Stimulated activated CD8-positive, alpha-beta memory T cell treated with anti-CD3 and anti-CD28 coated beads, Interleukin-12 subunit alpha, Interleukin-12 subunit beta, amount 100 ng/mL, for 1 hour (primary cell): Measurements from ENCODE around the gene HSD17B12.
"Not testable (repeated sequence)": the region's sequence is repeated elsewhere in the genome, so short reads cannot be mapped to it uniquely, and the experiment has no call there.

Source experiments
- DNase-seq: peaks from one replicate; pipeline ENCODE4 v3.0.0-alpha.2; 2020; ENCODE audit warnings: low read depth

Gene HSD17B12

DNA sequence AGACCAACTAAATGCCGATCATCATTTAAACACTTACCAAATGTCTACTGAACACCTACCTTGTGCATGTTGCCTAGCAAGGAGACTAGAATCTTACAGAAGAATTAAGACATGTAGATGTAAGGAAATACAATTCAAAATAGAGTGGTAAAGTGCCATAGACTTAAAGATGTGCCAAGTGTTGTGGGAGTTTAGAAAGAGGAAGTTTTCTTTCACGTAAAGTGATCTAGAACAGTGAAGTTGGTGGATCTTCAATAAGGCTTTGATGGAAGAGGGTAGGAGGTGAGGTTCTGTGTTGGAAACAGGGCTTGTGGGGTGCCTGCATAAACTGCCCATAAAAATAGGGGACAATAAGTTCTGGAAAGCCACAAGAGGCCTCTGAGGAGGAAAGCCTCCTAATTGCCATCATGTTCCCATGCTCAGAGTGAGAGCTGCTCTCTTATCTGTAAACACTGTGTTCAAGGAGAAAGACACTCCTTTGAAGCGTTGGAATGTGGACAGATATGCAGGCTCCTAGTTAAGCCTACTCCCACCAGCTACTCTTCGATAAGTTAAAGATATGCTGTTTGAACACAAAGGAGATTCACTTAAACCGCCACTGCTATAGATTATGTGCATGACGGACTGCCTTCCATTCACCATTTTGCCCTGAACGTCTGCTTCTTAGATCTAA is 66.7 kb downstream of the HSD17B12 start:
- DNase-seq: no peak

- DNase-seq: no peak
Measured at GRCh38 chr11:43748095-43748494, 67.6 kb downstream of the HSD17B12 start.

DNA sequence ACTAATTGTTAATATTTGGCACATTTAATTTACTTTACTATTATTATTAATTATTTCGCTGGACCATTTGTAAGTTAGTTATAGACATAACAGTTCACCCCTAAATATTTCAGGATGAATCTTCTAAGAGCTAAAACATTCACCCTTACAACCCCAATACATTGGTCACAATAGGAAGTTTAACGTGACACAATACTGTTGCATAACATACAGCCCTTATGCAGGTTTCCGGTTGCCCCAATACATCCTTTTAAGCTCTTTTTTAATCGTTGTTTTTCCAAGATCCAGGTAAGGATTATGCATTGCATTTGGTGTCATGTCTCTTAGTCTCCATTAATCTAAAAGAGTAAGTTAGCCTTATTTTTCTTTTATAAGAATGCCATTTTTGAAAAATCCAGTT is 71.2 kb downstream of the HSD17B12 start:
- no peak for DNase-seq

DNA sequence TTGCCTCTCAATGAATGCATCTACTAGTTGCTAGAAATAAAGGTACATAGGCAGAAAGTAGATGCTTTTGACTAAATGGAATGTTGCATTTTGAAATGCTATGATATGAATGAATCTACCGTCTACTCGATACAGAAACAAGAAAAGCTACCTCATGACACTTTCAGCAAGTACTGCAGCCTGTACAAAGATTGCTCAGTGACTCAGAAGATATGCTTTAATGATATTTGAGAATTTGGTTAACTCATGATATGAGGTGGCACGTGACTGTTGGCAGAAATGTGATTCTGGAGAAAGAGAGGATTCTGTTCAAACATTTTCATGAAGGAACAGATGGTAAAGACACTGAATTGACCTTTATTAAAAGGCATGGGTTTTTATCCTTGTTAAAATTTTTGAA is 76.0 kb downstream of the HSD17B12 start:
- no peak for DNase-seq

- no peak for DNase-seq
Measured at GRCh38 chr11:43758927-43759326, 78.4 kb downstream of the HSD17B12 start.

DNA sequence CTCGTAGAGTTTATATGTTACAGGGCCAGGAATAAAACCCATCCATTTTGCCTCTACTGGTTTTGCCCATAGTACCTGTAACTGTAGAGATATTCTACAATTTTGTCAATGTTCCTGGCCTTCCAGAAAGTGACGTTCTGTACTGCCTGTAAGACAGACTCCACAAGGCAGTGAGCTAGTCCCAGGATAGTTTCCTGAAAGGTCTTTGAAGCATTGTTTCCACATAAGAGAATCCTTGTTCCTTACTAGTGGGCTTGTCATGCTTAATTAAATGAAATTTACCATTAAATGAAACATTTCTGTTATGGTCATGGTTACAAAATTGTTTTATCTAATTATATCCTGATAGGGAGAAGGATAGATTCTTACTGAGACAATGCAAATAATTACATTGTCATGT is 80.4 kb downstream of the HSD17B12 start:
- no peak for DNase-seq

- no peak for DNase-seq
Measured at GRCh38 chr11:43765194-43765593, 84.7 kb downstream of the HSD17B12 start.

DNA sequence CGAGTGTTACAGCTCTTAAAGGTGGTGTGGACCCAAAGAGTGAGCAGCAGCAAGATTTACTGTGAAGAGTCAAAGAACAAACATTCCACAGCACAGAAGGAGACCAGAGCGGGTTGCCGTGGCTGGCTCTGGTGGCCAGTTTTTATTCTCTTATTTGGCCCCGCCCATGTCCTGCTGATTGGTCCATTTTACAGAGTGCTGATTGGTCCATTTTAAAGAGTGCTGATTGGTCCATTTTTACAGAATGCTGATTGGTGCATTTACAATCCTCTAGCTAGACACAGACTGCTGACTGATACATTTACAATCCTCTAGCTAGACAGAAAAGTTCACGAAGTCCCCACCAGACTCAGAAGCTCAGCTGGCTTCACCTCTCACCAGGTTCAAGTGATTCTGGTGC is 88.1 kb downstream of the HSD17B12 start:
- DNase-seq: not testable (repeated sequence)

GRCh38 chr11:43770173-43770572 is 89.6 kb downstream of the HSD17B12 start:
- no peak for DNase-seq

DNA sequence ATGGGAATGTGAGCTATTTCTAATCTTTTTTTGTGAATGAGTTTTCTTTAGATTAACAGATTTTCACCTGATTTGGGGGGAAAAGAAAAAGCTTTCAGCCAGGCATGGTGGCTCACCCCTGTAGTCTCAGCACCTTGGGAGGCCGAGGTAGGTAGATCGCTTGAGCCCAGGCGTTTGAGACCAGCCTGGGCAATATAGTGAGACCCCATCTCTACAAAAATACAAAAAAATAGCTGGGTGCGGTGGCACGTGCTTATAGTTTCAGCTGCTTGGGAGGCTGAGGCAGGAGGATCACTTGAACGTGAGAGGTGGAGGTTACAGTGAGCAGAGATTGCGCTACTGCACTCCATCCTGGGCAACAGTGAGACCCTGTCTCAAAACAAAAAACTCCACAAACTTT is 92.2 kb downstream of the HSD17B12 start:
- DNase-seq: no peak

- DNase-seq: no peak
Measured at GRCh38 chr11:43774786-43775185, 94.2 kb downstream of the HSD17B12 start.

DNA sequence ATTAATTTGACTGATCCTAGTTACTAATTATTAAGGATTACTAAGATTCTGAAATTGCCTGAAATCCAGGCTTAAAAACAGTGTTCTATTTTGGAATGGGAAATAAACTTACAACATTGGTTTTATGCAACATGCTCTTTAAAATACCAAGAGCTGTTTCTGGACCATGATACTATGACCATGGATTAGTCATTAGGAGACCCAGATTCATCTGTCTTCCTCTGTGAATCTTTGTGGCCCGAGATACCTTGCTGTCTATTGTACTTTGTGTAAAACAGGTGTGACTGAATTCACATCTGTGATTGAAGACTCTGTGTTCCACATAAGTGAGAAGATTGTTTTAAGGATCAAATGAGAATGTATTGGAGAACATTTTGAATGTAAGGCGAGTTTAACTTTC is 98.8 kb downstream of the HSD17B12 start:
- DNase-seq: no peak

- DNase-seq: no peak
Measured at GRCh38 chr11:43784301-43784700, 103.8 kb downstream of the HSD17B12 start.

DNA sequence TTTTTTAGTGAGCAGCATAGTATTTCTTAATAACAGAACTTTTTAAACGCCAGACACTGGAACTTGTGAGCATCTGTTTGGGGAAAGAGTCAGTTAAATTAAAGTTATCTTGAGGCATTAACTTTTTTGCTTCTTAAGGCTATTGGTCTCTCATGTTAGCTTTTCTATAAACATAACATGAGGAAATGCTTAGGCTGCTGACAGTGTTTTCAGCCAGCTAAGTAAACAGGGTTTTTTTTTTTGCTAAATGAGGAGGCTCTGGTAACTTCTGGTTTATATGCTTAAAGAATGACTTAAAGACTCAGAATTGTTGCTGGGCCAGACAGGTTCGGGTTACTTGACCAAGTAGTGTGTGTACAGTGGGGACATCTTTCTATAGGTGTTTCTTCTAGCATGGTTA is 104.3 kb downstream of the HSD17B12 start:
- no peak for DNase-seq

- no peak for DNase-seq
Measured at GRCh38 chr11:43785318-43785717, 104.8 kb downstream of the HSD17B12 start.

GRCh38 chr11:43786016-43786415 is 105.5 kb downstream of the HSD17B12 start:
- DNase-seq: no peak

- no peak for DNase-seq
Measured at GRCh38 chr11:43787824-43788223, 107.3 kb downstream of the HSD17B12 start.

GRCh38 chr11:43788421-43788820 is 107.9 kb downstream of the HSD17B12 start:
- DNase-seq: no peak

- no peak for DNase-seq
Measured at GRCh38 chr11:43789700-43790443, 109.3 kb downstream of the HSD17B12 start.

DNA sequence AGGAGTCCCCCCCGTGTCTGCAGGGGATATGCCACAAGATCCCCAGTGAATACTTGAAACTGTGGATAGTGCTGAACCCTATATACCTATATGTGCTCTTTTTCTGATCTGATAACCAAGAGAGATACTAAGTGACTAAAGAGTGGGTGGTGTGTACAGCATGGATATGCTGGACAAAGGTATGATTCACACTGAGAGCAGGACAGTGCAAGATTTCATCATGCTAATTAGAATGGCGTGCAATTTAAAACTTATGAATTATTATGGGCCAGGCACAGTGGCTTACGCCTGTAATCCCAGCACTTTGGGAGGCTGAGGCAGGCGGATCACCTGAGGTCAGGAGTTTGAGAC is 109.9 kb downstream of the HSD17B12 start:
- DNase-seq: no peak

DNA sequence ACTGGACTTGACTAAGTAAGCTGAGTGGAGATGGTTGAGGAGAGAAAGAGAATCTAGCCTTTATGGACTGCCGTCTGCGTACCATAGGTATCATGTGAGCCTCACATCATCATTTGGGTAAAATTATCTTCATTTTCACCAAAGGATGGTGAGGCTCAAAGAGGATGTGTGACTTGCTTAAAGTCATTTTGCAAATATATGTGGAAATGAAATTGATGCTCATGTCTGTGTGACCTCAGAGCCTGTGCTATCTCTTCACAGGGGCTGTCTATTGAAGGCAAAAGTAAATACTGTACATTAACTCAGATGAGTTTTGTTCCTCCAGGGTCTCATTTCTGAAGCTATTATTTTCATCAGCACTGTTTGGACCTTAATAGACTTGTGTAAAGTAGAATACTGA is 116.8 kb downstream of the HSD17B12 start:
- DNase-seq: no peak

DNA sequence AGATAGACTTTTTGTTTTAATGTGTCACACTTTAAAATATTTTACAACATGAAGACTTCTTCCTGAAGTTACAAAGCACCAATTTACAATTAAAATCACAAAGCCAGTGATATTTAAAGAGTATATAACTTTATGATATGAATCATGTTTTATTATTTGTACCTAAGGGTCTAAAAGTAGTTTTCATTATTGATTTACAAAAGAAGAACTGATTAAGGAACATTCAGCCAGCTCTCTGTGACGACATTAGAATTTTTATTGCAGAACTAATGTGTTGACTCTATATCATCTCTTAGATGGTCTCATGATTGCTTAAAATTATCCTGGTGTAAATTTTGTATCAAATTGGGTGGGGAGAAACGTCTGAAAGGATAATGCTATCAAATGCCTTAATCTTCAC is 117.3 kb downstream of the HSD17B12 start:
- DNase-seq: no peak

- DNase-seq: no peak
Measured at GRCh38 chr11:43802509-43802908, 122.0 kb downstream of the HSD17B12 start.

DNA sequence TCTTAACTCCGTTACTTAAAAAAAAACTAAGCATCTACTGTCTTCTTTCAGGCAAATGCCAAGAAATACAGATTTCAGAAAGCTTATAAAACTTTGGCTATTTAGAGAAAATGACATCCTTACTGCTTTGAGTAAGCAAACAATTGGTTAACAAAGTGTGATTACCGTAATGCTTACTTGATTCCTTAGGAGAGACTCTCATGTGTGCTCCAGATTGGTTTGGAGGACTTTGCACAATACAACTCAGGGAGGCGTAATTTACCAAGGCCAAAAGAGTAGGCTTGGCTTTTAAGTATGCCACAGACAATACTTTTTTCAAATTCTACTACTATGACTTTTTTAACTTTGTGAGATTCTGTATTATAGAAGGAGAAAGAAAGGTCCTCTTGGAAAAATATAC is 123.2 kb downstream of the HSD17B12 start:
- DNase-seq: no peak
